GM23338 (cell line): ENCODE data around the gene SBF1. TPM values are rescaled to one million over a fixed set of nuclear protein-coding genes. Genes with fewer than 3 reads are reported as not detected.

Source experiments
- ATAC-seq: fragments of 200-7000 bp; cut with Tn5 transposase; 3 replicates; pipeline ENCODE4 v1.9.1; 2020
- DNase-seq: peaks from one replicate; pipeline ENCODE4 v3.0.0-alpha.2; 2015; ENCODE audit warnings: low spot score
- H2AFZ ChIP-seq: fragments of 200-600 bp; sonication (generic); 2 replicates; pipeline ENCODE4 v1.8.0; 2016; ENCODE audit warnings: antibody characterized with exemption, mild to moderate bottlenecking, moderate library complexity
- H3F3A ChIP-seq: fragments of 200-600 bp; sonication (generic); replicated peaks from 2 replicates; pipeline ENCODE4 v1.8.0; 2017; ENCODE audit warnings: antibody characterized with exemption, mixed run types, low read depth
- H3K27ac ChIP-seq: fragments of 200-600 bp; sonication (generic); 2 replicates; pipeline ENCODE4 v1.6.1; 2016; ENCODE audit warnings: low read depth
- H3K27me3 ChIP-seq: fragments of 200-600 bp; sonication (generic); 2 replicates; pipeline ENCODE4 v1.8.0; 2016; ENCODE audit warnings: mild to moderate bottlenecking, mixed run types, moderate library complexity; ENCODE audit not compliant: insufficient read depth
- H3K36me3 ChIP-seq: fragments of 200-600 bp; sonication (generic); 2 replicates; pipeline ENCODE4 v1.8.0; 2016; ENCODE audit warnings: mild to moderate bottlenecking; ENCODE audit not compliant: insufficient read depth
- H3K4me1 ChIP-seq: fragments of 200-600 bp; sonication (generic); 2 replicates; pipeline ENCODE4 v1.8.0; 2016; ENCODE audit warnings: mild to moderate bottlenecking, moderate library complexity; ENCODE audit not compliant: insufficient read depth
- H3K4me2 ChIP-seq: fragments of 200-600 bp; sonication (generic); 2 replicates; pipeline ENCODE4 v1.7.1; 2017; ENCODE audit warnings: mixed run types
- H3K4me3 ChIP-seq: fragments of 200-600 bp; sonication (generic); 2 replicates; pipeline ENCODE4 v1.6.1; 2016; ENCODE audit warnings: mixed run types
- H3K79me2 ChIP-seq: fragments of 200-600 bp; sonication (generic); replicated peaks from 2 replicates; pipeline ENCODE4 v1.8.0; 2017; ENCODE audit warnings: mild to moderate bottlenecking; ENCODE audit not compliant: insufficient read depth
- H3K9me2 ChIP-seq: fragments of 200-600 bp; sonication (generic); 2 replicates; pipeline ENCODE4 v1.8.0; 2017; ENCODE audit not compliant: insufficient read depth
- H4K20me1 ChIP-seq: fragments of 200-600 bp; sonication (generic); replicated peaks from 2 replicates; pipeline ENCODE4 v1.8.0; 2017; ENCODE audit warnings: mild to moderate bottlenecking; ENCODE audit not compliant: insufficient read depth
- H3K27ac Mint-ChIP-seq: 2 replicates; pipeline ENCODE4 v1.8.0; 2020; ENCODE audit warnings: inconsistent platforms, mild to moderate bottlenecking, moderate library complexity, mixed read lengths
- H3K27me3 Mint-ChIP-seq: 3 replicates; pipeline ENCODE4 v1.8.0; 2022; ENCODE audit warnings: low read depth, mild to moderate bottlenecking, moderate library complexity, mixed read lengths, inconsistent platforms; ENCODE audit not compliant: insufficient read depth, poor library complexity
- H3K36me3 Mint-ChIP-seq: 3 replicates; pipeline ENCODE4 v1.8.0; 2021; ENCODE audit warnings: low read depth, mild to moderate bottlenecking, inconsistent platforms, moderate library complexity, mixed read lengths
- H3K4me1 Mint-ChIP-seq: 3 replicates; pipeline ENCODE4 v1.8.0; 2020; ENCODE audit warnings: mild to moderate bottlenecking, inconsistent platforms, mixed read lengths
- H3K4me3 Mint-ChIP-seq: 3 replicates; pipeline ENCODE4 v1.8.0; 2021; ENCODE audit warnings: moderate library complexity, mild to moderate bottlenecking, inconsistent platforms, mixed read lengths
- H3K9me3 Mint-ChIP-seq: 3 replicates; pipeline ENCODE4 v1.8.0; 2020; ENCODE audit warnings: moderate library complexity, mild to moderate bottlenecking, inconsistent platforms, mixed read lengths
- CREB1 ChIP-seq: fragments of 250-450 bp; sonication (Bioruptor Pico); IDR thresholded peaks from 2 replicates; pipeline ENCODE4 v1.5.0; 2020; ENCODE audit warnings: low read depth, mild to moderate bottlenecking, moderate library complexity
- ETS1 ChIP-seq: IDR thresholded peaks from 2 replicates; pipeline ENCODE4 v1.6.1; 2016; ENCODE audit warnings: antibody characterized with exemption
- JUNB ChIP-seq: IDR thresholded peaks from one replicate; pipeline ENCODE4 v1.6.1; 2016; ENCODE audit warnings: antibody characterized with exemption; ENCODE audit not compliant: unreplicated experiment
- POLR2AphosphoS5 ChIP-seq: IDR thresholded peaks from 2 replicates; pipeline ENCODE4 v1.6.1; 2016; ENCODE audit warnings: antibody characterized with exemption, low read depth
- STAT1 ChIP-seq: IDR thresholded peaks from one replicate; pipeline ENCODE4 v1.6.1; 2016; ENCODE audit warnings: antibody characterized with exemption; ENCODE audit not compliant: unreplicated experiment
- ZNF114 ChIP-seq: fragments of 250-450 bp; sonication (Bioruptor Pico); IDR thresholded peaks from 2 replicates; pipeline ENCODE4 v1.5.0; 2020; ENCODE audit warnings: mild to moderate bottlenecking, moderate library complexity
- ZNF331 ChIP-seq: fragments of 250-450 bp; sonication (Bioruptor Pico); IDR thresholded peaks from 2 replicates; pipeline ENCODE4 v1.5.0; 2020; ENCODE audit warnings: low read depth, mild to moderate bottlenecking, moderate library complexity
- ZNF462 ChIP-seq: fragments of 250-450 bp; sonication (Bioruptor Pico); IDR thresholded peaks from 2 replicates; pipeline ENCODE4 v1.5.0; 2020; ENCODE audit warnings: mild to moderate bottlenecking, moderate library complexity
- polyA plus RNA-seq: library from polyadenylated mRNA; unstranded; fragments of >200 nt; fragmentation: Nextera tagmentation; extraction: Ambion mirVana; gene quantifications from 2 replicates; pipeline ENCODE4 v1.2.1, GENCODE V29; 2016
- total RNA-seq: library from RNA; depleted of rRNA; stranded (reverse); fragments of >200 nt; shearing (Covaris generic); gene quantifications from 2 replicates; pipeline ENCODE4 v1.2.3, GENCODE V29; 2014

The SBF1 gene
- total and polyA plus RNA-seq, 2 experiments from 2014 or later, result 26.5 to 85.4 TPM

- no peak for TF ChIP-seq ZNF462 (CRISPR knock-in tag)
- TF ChIP-seq POLR2AphosphoS5, result no peak
- no peak for TF ChIP-seq CREB1 (CRISPR knock-in tag)
- TF ChIP-seq ZNF114 (CRISPR knock-in tag), result no peak
Observed at GRCh38 chr22:50517495-50518260, 42.8 kb upstream of the SBF1 start (continued).

- no peak overlapping the region for H3K4me2 ChIP-seq
- no peak overlapping the region for H2AFZ ChIP-seq
- peaks cover 13% of the 10 kb centered on the region for H3K36me3 Mint-ChIP-seq
- no peaks in the 10 kb centered on the region; the same call in 2 of the 3 replicates for H3K4me1 Mint-ChIP-seq
- H3F3A ChIP-seq, result no peaks in the 10 kb centered on the region
- H3K4me1 ChIP-seq, result no peaks in the 10 kb centered on the region
- H3K27ac Mint-ChIP-seq, result no peak overlapping the region
- H3K27ac ChIP-seq, result no peak overlapping the region
- no peaks in the 10 kb centered on the region for H3K27me3 ChIP-seq
- H3K4me3 ChIP-seq, result no peak overlapping the region
- no peak for ATAC-seq
- no peak overlapping the region for H3K4me3 Mint-ChIP-seq
- DNase-seq, result no peak
- H3K9me2 ChIP-seq, result no peaks in the 10 kb centered on the region
- peaks cover 35% of the 10 kb centered on the region for H3K79me2 ChIP-seq
- no peaks in the 10 kb centered on the region; the same call in 2 of the 3 replicates for H3K9me3 Mint-ChIP-seq
- H3K36me3 ChIP-seq, result no peaks in the 10 kb centered on the region; the same call in 1 of the 2 replicates
- peaks cover 8% of the 10 kb centered on the region for H3K27me3 Mint-ChIP-seq
- H4K20me1 ChIP-seq, result peaks cover 17% of the 10 kb centered on the region; the same call in 1 of the 2 replicates
- TF ChIP-seq POLR2AphosphoS5 (no peak), ZNF331 (CRISPR knock-in tag) (no peak), JUNB (no peak), CREB1 (CRISPR knock-in tag) (no peak), STAT1 (no peak), ETS1 (no peak)
Observed at GRCh38 chr22:50516891-50517290, 42.1 kb upstream of the SBF1 start.
